Choroid plexus epithelial cell (primary cell): Measurements from ENCODE around the gene DHX35.

ENCODE experiments used
- DNase-seq: peaks from one replicate; pipeline ENCODE4 v3.0.0-alpha.2; 2010; ENCODE audit warnings: low read depth
- H3K4me3 ChIP-seq: 2 replicates; pipeline ENCODE4 v1.5.1; 2011; ENCODE audit warnings: low read depth, mild to moderate bottlenecking, control low read depth, low read length, moderate library complexity
- CTCF ChIP-seq: conservative IDR thresholded peaks from 2 replicates; pipeline ENCODE4 v1.5.1; 2011; ENCODE audit warnings: low read depth, mild to moderate bottlenecking, control low read depth, inconsistent platforms, low read length, moderate library complexity

Gene DHX35

GRCh38 chr20:38931984-38932383, 30.2 kb upstream of the DHX35 start:
- TF ChIP-seq CTCF: no peak
- no peak overlapping the region for H3K4me3 ChIP-seq
- no peak for DNase-seq

- TF ChIP-seq CTCF: no peak
- no peak overlapping the region for H3K4me3 ChIP-seq
These were observed 29.6 kb upstream of the DHX35 start for GRCh38 chr20:38932457-38933120.

GRCh38 chr20:38934530-38934929, 27.6 kb upstream of the DHX35 start:
- no peak overlapping the region for H3K4me3 ChIP-seq
- no peak for DNase-seq
- no peak for TF ChIP-seq CTCF

More at GRCh38 chr20:38932457-38933120, 29.6 kb upstream of the DHX35 start:
- peak; percentile 72 for DNase-seq

- TF ChIP-seq CTCF: peak; percentile 43
- H3K4me3 ChIP-seq: no peak overlapping the region
- peak; percentile 26 for DNase-seq
These were observed 26.9 kb upstream of the DHX35 start for GRCh38 chr20:38935285-38935684.

GRCh38 chr20:38935967-38936407, 26.2 kb upstream of the DHX35 start:
- no peak for TF ChIP-seq CTCF
- H3K4me3 ChIP-seq: no peak overlapping the region
- DNase-seq: peak; percentile 54

GRCh38 chr20:38937000-38937399, 25.1 kb upstream of the DHX35 start:
- no peak overlapping the region for H3K4me3 ChIP-seq
- no peak for DNase-seq
- TF ChIP-seq CTCF: no peak

GRCh38 chr20:38937978-38938473, 24.1 kb upstream of the DHX35 start:
- no peak for TF ChIP-seq CTCF
- DNase-seq: no peak
- no peak overlapping the region for H3K4me3 ChIP-seq
